NCI-H1694 treated with DMSO at 0.1 percent for 48 hours (cell line): ENCODE data around the gene CYFIP2.
A peak's percentile ranks its signal among the peaks of the same experiment; 100 is the strongest.

ENCODE experiments used
- DNase-seq: peaks from one replicate; lab custom pipeline; 2025; lab: John Stamatoyannopoulos, UW

Gene CYFIP2

GRCh38 chr5:157258450-157258849 is 7.5 kb upstream of the CYFIP2 start:
- DNase-seq, result no peak

- no peak for DNase-seq
These were observed 6.2 kb upstream of the CYFIP2 start for GRCh38 chr5:157259699-157260098.

- DNase-seq, result no peak
These were observed 2.3 kb upstream of the CYFIP2 start for GRCh38 chr5:157263496-157264090.

- DNase-seq, result no peak
These were observed 524 bp downstream of the CYFIP2 start for GRCh38 chr5:157266286-157267007.

GRCh38 chr5:157267025-157267424 is 1.1 kb downstream of the CYFIP2 start:
- DNase-seq, result no peak

- peak; percentile 39 for DNase-seq
These were observed 2.0 kb downstream of the CYFIP2 start for GRCh38 chr5:157267761-157268480.

- no peak for DNase-seq
These were observed 3.3 kb downstream of the CYFIP2 start for GRCh38 chr5:157269165-157269671.

GRCh38 chr5:157269761-157270272 is 3.9 kb downstream of the CYFIP2 start:
- DNase-seq, result no peak

GRCh38 chr5:157270771-157271170 is 4.8 kb downstream of the CYFIP2 start:
- no peak for DNase-seq

- DNase-seq, result no peak
These were observed 5.9 kb downstream of the CYFIP2 start for GRCh38 chr5:157271740-157272271.

GRCh38 chr5:157273131-157273556 is 7.2 kb downstream of the CYFIP2 start:
- no peak for DNase-seq

GRCh38 chr5:157275403-157275802 is 9.5 kb downstream of the CYFIP2 start:
- no peak for DNase-seq

- no peak for DNase-seq
These were observed 12.6 kb downstream of the CYFIP2 start for GRCh38 chr5:157278319-157279037.

GRCh38 chr5:157279605-157280239 is 13.8 kb downstream of the CYFIP2 start:
- DNase-seq, result no peak

GRCh38 chr5:157280927-157281326 is 15.0 kb downstream of the CYFIP2 start:
- no peak for DNase-seq

GRCh38 chr5:157282150-157282549 is 16.2 kb downstream of the CYFIP2 start:
- DNase-seq, result no peak

GRCh38 chr5:157283434-157283833 is 17.5 kb downstream of the CYFIP2 start:
- DNase-seq, result no peak

GRCh38 chr5:157284458-157285212 is 18.7 kb downstream of the CYFIP2 start:
- no peak for DNase-seq

- DNase-seq, result no peak
These were observed 19.6 kb downstream of the CYFIP2 start for GRCh38 chr5:157285310-157286035.

- no peak for DNase-seq
These were observed 20.9 kb downstream of the CYFIP2 start for GRCh38 chr5:157286761-157287211.
